HG02763 (cell line): ENCODE data around the gene P2RY8.

Experiments
- ATAC-seq: cut with Tn5 transposase; IDR thresholded peaks from one replicate; pipeline ENCODE4 v1.9.1; 2021; ENCODE audit warnings: mild to moderate bottlenecking, moderate library complexity; ENCODE audit not compliant: unreplicated experiment

Gene P2RY8

DNA sequence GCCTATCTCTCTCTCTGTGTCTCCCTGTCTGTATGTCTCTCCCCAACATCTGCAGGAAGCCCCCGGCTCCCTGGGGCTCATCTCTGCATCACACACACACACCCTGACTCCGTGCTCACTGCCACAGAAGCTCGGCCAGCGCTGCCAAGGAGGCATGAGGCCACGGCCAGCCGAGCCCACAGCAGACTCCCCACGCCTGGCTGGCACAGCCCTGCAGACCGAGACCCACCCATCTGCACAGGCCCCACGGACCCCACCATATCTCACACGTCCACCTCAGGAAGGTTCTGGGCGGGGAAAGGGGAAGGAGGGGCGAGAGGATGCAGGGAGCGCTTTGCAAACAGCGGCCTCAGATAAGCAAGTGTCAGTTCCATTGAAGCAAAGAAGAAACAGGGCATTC is 116.6 kb downstream of the P2RY8 start:
- no peak for ATAC-seq

DNA sequence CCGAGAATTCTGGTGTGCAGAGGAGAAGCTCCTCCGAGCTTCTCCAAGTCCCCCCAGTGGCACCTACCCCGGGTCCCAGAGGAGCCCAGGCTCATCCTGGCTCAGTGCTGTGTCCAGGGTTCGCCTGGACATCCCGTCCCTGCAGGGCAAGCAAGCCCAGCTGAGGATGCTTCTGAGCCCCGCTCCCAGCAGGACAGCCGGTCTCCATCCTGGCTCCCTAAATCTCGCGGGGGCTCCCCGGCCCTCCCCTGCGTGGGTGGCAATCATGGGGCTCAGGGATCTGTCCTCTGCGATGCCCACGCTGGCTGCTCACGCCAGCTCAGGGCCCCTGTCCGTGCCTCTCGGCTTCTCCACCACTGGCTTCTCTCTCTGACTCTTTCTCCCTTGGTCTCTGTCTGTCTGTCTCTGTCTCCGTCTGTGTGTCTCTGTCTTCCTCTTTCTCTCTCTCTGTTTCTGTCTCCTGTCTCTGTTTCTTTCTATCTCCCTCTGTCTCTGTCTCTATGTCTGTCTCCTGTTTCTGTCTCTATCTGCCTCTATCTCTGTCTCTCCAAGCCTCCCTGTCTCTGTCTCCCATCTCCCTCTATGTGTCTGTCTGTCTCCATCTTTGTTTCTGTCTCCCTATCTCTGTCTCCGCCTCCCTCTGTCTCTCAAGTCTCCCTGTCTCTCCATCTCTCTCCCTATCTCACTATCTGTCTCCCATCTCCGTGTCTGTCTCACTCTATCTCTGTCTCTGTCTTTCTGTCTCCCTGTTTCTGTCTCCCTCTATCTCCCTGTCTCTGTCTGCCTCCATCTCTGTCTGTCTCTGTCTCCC is 117.2 kb downstream of the P2RY8 start:
- no peak for ATAC-seq

DNA sequence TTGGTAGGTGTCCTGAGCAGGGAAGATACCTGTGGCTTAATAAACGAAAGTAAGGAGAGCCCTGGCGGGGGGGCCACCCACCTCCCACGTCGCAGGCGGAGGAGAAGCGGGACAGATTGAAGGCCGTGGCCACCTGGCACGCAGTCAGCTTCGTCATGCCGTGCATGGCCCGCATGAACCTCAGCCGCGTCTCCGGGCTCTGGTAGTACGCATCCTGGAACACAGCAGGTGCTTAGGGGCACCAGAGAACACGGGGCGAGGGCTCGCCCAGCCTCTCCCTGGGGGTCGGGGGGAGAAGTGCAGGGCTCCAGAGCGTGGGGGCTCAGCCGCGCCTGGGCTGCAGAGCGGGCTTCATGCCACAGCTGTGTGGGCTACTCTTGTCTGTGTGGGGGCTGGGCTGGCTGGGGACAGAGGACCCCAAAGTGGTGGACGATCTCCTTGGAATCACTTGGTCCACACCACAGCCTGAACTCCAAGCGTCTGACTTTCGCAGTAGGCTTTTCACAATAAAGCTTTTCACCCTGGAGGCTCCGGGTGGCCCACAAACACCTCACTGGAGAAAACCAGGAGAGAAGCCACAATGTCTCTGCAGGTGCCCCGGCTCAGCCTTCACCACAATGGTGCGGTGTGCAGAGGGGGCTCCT is 118.0 kb downstream of the P2RY8 start:
- ATAC-seq: no peak

DNA sequence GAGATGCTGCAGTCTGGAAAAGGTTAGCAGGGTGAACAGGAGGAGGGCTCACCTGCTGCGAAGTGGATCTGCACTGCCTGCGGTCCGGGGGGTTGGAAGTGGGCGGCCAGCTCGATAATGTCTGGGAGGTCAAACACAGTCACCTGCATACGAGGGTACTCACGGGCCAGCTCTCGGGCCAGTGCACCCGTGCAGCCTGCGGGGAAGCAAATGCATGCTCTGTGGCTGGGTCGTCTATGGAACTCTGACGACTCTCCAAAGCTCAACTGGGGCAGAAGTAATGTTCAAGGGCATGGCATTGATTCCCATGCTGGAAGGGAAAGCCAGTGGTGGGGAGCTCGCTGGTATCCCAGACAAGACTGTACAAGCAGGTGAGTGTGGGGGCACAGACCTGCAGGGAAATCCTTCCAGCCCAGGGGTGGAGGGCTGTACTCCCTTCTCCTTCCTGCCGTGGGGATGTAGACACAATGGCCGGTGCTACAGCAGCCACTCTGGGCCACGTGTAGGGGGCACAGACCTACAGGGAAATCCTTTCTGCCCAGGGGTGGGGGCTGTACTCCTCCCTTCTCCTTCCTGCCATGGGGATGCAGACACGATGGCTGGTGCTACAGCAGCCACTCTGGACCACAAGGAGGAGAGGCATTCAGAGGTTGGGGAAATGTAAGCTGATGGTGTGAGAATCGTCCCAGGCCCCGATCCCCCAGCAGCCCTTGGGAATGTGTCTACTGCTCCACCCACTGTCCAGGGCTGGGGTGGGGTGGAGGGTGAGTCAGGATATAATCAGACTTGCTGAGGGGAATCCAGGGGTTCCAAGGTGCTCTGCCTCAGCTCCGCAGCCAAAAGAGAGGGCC is 118.8 kb downstream of the P2RY8 start:
- no peak for ATAC-seq

DNA sequence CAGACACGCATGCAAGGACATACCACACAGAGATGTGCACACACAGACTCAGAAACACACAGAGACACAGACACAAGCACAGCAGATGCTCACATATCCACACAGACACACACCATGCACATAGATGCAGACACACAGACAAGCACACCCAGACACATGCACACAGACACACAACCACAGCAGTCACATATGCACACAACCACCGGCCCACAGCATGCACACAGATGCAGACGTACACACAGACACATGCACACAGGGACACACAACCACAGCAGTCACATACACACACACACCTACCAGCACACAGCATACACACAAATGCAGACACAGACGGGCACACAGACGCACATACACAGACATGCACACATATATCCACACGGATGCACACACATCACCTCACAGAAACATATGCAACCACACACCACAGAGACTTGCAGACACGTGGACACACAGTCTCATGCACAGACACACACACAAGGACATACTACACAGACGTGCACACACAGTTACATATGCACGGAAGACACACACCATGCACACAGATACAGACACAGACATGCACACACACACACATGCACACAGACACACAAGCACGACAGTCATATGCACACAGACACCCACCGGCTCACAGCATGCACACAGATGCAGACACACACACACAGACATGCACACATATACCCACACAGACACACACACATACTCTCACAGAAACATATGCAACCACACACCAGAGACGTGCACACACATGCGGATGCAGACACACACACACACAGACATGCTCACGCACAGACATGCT is 119.8 kb downstream of the P2RY8 start:
- no peak for ATAC-seq

DNA sequence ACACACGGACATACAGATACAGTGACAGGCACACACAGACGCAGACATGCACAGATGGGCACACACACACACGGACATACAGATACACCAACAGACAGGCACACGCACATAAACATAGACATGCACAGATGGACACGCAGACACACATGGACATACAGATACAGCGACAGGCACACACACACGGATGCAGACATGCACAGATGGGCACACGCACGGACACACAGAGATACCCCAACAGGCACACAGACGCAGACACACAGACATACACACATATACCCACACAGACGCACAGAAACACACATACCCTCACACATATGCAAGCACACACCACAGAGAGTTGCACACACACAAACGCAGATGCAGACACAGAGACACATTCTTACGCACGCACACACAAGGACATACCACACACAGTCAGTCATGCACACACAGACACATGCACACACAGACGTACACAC is 120.6 kb downstream of the P2RY8 start:
- ATAC-seq: no peak
